22Rv1 (cell line): ENCODE data around the gene GOLGA8J.
"Not testable (repeated sequence)": the region's sequence is repeated elsewhere in the genome, so short reads cannot be mapped to it uniquely, and the experiment has no call there.

Experiments
- H3K27ac ChIP-seq: fragments of 450-650 bp; 2 replicates; pipeline ENCODE4 v1.5.1; 2017
- CTCF ChIP-seq: fragments of 450-650 bp; IDR thresholded peaks from 2 replicates; pipeline ENCODE4 v1.5.1; 2017; ENCODE audit warnings: mild to moderate bottlenecking
- ZFX ChIP-seq: fragments of 450-650 bp; IDR thresholded peaks from 2 replicates; pipeline ENCODE4 v1.6.1; 2017; ENCODE audit warnings: antibody characterized with exemption, borderline replicate concordance

GOLGA8J gene

DNA sequence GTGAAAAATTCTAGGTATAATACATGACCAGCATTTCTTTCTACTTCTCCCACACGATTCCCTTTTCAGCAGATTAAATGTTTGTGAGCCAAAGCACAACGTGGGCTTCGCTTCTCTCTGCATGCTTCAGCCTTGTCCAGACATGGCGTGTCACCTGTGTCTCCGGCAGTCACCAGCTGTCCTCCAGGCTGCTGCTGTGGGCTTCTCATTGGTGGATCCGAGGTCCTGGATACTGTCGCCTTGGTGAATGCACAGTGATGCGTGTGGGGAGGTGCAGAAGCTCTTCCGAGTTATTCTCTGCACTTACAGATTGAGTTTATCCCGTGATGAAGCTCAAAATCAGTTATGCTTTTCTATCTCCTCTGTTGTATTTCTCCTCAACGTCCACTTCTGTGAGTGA lies 23.0 kb upstream of the GOLGA8J start:
- no peak for TF ChIP-seq CTCF
- TF ChIP-seq ZFX = no peak
- H3K27ac ChIP-seq = no peak overlapping the region

DNA sequence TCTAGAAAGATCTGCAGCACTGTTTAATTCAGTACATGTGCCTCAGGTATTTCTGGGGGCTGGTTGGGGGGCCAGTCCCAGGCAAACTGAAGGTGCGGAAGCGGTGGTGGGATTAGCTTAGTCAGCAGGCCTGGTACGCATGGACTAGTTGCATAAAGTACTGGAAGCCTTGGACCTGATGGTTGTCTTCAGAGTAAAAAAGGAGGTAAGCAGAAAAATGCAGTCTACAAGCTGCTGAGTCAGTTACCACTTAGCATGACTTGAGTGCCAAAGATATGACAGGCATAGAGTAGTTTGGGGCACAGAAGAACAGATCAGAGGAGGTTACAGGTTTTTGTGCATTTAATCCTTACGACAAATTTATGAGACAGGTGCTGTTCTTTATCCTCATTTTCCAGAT lies 19.9 kb upstream of the GOLGA8J start:
- H3K27ac ChIP-seq = no peak overlapping the region
- no peak for TF ChIP-seq CTCF
- no peak for TF ChIP-seq ZFX

DNA sequence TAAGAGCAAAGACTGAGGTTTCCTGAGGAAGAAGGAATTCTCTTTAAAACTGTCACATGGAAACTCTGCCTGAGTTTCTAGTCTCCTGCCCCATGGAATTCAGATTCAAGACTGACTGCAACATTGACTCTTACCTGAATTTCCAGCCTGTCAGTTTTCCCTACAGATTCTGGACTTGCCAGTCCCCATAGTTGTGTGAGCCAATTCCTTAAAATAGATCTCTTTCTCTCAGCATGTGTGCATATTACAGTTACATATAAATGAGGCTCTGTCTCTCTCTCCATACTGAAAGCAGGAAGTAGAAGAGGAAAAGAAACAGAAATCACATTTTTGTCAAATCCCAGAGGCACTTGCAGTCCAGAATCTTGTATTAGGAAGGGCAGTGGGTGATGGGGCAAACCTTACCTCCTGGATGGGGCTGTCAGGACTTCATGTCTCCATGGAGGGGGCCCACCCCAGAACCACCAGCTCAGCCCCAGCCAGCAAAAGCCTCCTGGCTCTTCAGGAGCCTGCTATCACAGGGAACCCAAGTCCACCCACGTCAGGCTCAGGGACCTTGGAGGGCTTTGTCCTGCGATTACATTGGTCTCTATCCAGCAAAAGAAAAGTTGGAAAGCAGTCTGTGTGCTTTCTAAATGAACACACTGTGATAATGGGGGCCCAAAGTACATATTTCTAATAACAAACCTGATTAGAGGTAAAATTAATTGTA lies 18.8 kb upstream of the GOLGA8J start:
- TF ChIP-seq CTCF = no peak
- TF ChIP-seq ZFX = no peak

DNA sequence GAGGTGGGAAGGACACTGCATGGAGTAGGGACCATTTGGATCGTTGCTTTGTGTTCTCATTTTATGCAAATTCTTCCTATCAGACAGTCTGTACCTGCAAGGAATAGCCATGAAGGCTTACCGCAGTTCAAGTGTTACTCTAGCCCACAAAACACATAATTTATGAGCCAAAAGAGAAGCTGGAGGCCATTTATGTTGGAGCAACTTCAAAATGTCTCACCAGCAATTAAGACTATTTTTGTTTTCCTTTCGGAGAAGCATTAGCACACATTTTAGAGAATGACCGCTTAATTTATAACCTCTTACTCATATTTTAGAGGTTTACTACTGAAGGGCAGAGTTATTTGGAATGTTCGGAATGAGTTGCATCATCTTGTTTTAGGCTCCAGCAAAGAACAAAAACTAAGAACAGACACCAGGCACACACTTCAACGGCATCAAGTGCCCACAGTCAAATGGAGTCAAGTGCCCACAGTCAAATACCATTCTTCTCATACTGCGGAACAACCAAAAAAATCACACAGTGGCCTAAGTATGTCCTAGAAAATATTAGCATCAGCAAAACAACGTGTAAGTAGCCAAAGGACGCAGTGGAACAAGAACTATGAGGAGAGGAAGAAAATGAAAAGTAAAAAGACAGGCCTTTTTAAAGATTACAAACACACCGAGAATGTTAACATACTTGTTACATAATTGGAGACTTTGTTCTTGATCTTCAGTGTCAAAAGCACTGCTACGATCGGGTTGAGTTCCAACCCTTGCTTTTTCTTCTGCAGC lies 17.5 kb upstream of the GOLGA8J start:
- H3K27ac ChIP-seq = no peak overlapping the region
- TF ChIP-seq CTCF (no peak), ZFX (no peak)

More for the DNA sequence above, 18.8 kb upstream of the GOLGA8J start:
- H3K27ac ChIP-seq = no peak overlapping the region

GRCh38 chr15:30068326-30068725 lies 14.4 kb upstream of the GOLGA8J start:
- no peak for TF ChIP-seq ZFX
- H3K27ac ChIP-seq = no peak overlapping the region

DNA sequence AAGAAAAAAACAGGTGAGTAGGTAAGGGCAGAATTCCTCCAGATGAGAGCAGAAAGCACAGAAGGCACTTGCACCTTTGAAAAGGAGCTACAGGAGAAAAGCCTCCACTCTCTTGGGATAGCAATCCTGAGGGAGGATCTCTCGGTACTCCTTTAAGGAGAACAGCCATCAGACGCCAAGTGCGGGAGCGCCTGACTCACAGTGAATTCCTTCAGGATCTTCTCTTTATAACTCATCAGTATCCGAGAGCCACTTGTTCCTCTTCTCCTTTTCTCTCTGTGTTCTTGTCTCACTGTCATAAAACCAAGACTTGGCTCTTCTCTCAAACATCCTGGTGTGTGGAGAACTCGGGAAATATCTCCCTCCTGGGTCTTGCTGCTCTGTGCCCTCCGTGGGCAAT lies 10.1 kb upstream of the GOLGA8J start:
- TF ChIP-seq ZFX (no peak), CTCF (no peak)

DNA sequence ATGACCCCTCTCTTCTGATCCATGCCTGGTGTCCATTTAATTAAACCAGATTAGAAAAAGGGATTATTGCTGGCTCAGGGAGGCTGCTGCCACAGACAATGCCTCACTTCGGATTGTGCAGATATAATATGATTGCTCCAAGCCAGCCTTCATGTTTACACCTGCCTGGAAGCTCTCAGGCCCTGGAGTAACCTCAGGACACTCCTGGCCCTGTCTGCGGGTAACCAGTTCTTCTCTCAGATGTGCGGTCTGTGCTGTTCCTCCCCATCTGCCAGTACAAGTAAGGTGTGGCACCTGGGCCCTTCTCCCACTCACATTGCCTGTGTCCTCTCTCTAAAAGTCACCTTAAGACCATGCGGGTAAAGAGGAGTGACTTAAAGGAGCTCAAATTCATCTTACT lies 8.8 kb upstream of the GOLGA8J start:
- H3K27ac ChIP-seq = no peak overlapping the region
- TF ChIP-seq CTCF (no peak), ZFX (no peak)

More for the DNA sequence above, 10.1 kb upstream of the GOLGA8J start:
- H3K27ac ChIP-seq = no peak overlapping the region

- H3K27ac ChIP-seq = not testable (repeated sequence)
These were observed 1.9 kb upstream of the GOLGA8J start for GRCh38 chr15:30080816-30081215.

GRCh38 chr15:30097827-30098226 lies 15.1 kb downstream of the GOLGA8J start:
- not testable (repeated sequence) for H3K27ac ChIP-seq

GRCh38 chr15:30102890-30103289 lies 20.1 kb downstream of the GOLGA8J start:
- H3K27ac ChIP-seq = not testable (repeated sequence)

DNA sequence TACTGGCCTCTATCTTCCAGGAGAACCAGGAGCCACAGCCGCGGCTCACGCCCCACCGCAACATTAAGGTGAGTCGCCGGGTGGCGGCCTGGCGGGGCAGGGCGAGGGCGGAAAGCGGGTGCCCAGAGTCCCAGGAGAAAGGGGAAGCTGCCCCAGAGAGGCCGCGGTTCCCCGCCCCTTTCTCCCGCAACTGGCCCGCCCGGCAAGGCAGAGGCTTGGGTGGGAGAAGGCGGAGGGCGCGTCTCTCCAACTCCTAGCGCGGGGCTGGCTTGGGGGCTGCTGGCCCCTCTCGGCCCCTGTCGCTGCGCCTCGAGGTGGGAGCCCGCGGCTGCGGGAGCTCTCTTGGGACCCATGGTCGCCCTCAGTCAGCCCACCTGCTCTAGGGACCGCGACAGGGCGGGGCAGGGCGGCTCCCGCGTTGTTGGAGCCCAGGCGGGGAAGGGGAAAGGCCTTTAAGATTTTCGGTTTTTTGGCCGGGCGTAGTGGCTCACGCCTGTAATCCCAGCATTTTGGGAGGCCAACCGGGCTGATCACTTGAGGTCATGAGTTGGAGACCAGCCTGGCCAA lies 21.3 kb downstream of the GOLGA8J start:
- H3K27ac ChIP-seq = not testable (repeated sequence)

DNA sequence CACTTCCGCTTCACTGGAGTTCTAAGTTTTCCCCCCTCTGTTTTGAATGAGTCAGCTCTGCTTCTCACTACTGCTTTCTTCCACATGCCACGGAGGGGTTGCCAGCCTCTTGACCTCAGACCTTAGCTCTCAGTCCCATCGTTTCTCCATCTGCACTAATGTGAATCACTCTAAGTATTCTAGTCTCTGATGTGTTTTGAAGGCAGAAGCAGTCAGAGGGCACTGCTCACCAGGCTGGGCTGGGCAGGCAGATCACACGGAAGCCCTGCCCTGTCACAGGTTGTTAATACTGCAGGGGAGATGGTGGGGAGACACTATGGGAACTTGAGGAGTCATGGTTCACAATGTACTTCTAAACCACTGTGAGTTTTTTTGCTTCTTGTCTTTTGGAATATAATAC lies 27.8 kb downstream of the GOLGA8J start:
- H3K27ac ChIP-seq = not testable (repeated sequence)
